ENCODE results near the gene HEATR5A. TPM values are rescaled to one million over a fixed set of nuclear protein-coding genes. Genes with fewer than 3 reads are reported as not detected.
"Not testable (repeated sequence)": the region's sequence is repeated elsewhere in the genome, so short reads cannot be mapped to it uniquely, and the experiment has no call there.

HEATR5A gene
- total RNA-seq, 2 experiments from 2014 or later, result 3.5 to 6.0 TPM

DNA sequence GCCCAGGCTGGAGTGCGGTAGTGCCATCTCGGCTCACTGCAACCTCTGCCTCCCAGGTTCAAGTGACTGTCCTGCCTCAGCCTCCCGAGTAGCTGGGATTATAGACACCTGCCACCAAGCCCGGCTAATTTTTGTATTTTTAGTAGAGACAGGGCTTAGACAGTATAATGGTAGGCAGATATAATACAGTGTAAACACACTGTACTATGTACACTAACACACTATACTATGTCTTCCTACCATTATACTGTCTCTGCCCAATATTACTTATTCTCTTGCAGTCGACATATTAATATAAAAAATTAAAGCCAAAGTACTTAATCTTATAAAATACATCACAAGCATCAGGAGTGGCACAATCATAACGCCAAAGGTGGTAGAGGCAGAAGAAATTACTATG lies 21.9 kb upstream of the HEATR5A start:
- Mint-ChIP-seq H3K36me3 (ENCODE audit: low read depth) (peaks cover 23% of the 10 kb centered on the region), H3K4me1 (ENCODE audit: low read depth) (no peaks in the 10 kb centered on the region), H3K4me3 (no peak overlapping the region), H3K27me3 (ENCODE audit: low read depth) (no peaks in the 10 kb centered on the region), H3K27ac (no peak overlapping the region), H3K9me3 (peaks cover 3% of the 10 kb centered on the region)
- no peak for DNase-seq
- intact Hi-C loops (cut with micrococcal nuclease), result no loop called here
- CTCF ChIA-PET, result interaction anchor here (0.6 to 0.7 kb wide), 2 partner anchors 74 to 151 kb away, joined by 3 read pairs; no protein-coding TSS in a partner anchor

DNA sequence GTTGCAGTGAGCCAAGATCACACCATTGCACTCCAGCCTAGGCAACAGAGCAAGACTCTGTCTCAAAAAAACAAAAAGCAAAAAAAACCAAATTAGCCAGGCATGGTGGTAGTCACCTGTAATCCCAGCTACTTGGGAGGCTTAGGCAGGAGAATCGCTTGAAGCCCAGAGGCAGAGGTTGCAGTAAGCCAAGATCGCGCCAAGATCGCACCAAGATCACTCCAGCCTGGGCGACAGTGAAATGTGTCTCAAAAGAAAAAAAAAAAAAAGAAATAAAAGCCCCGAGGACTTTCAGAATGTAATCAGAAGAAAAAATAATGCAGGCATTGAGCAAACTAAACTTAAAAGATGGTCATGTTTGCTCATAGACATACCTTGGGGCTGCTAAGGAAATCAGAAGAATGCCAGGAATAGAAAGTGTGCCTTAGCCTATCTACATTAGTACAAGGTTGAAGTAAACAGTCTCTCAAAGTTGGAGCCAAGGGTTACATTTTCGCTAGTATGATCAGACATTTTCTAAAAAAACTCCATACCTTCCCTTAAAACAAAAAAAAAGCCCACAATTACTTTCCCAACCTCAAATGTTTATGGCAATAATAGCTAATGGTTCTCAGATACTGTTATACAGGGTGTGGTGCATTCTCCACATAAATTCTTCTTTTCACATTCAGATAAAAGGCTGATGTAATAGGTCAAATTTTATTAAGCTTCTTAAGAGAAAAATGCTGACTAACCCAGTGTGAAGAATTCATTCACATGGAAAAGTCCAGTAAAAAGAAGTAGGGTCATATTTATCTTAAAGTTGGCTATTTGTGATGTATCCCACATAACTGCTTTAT lies 21.1 kb upstream of the HEATR5A start:
- no peak for DNase-seq
- Mint-ChIP-seq H3K36me3 (ENCODE audit: low read depth) (peaks cover 21% of the 10 kb centered on the region), H3K27me3 (ENCODE audit: low read depth) (no peaks in the 10 kb centered on the region), H3K27ac (no peak overlapping the region), H3K4me3 (no peak overlapping the region), H3K9me3 (peaks cover 3% of the 10 kb centered on the region), H3K4me1 (ENCODE audit: low read depth) (no peaks in the 10 kb centered on the region)
- CTCF ChIA-PET, result interaction anchor here (0.6 to 0.7 kb wide), 2 partner anchors 73 to 150 kb away, joined by 3 read pairs; no protein-coding TSS in a partner anchor
- intact Hi-C loops (cut with micrococcal nuclease), result no loop called here

DNA sequence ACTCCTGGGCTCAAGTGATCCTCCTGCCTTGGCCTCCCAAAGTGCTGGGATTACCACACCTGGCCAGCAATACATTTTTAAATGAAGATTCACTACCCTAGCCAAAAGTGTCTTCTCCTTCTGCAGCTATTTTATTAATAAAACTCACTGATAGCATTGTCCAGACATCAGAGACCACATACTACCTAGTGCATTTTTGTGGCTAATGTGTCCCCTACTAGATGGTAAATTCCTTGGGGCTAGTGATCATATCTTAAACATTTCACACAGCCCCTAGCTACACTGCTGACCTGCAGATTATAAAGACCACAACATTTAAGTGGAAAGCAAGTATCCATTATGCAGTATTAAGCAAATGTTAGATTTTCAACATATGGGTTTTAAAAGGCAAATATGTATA lies 19.9 kb upstream of the HEATR5A start:
- Mint-ChIP-seq H3K4me3 (no peak overlapping the region), H3K27me3 (ENCODE audit: low read depth) (no peaks in the 10 kb centered on the region), H3K4me1 (ENCODE audit: low read depth) (no peaks in the 10 kb centered on the region), H3K36me3 (ENCODE audit: low read depth) (peaks cover 14% of the 10 kb centered on the region), H3K9me3 (peaks cover 3% of the 10 kb centered on the region), H3K27ac (no peak overlapping the region)
- CTCF ChIA-PET, result no interaction called here
- DNase-seq, result no peak
- intact Hi-C loops (cut with micrococcal nuclease), result no loop called here

DNA sequence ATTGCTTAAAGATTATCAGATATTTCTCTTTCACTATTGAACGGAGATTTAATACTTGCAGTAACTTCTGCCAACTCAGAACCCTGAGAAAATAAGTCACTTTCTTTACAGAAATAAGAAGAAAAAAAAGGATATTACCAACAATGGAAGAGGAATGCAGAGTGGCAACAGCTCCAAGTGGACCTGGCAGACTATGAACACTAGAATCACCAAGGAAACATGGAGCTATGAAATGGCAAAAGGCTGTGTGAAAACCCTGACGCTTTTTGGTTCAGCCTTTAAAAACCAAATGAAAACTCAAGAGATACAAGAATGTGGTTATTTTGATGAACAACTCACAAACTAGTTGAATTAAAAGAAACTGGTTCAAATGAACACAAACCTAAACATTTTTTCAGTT lies 19.2 kb upstream of the HEATR5A start:
- intact Hi-C loops (cut with micrococcal nuclease), result no loop called here
- peaks cover 14% of the 10 kb centered on the region for H3K36me3 Mint-ChIP-seq (ENCODE audit: low read depth)
- H3K4me1 Mint-ChIP-seq (ENCODE audit: low read depth), result no peaks in the 10 kb centered on the region
- no peak overlapping the region for H3K4me3 Mint-ChIP-seq
- H3K27me3 Mint-ChIP-seq (ENCODE audit: low read depth), result no peaks in the 10 kb centered on the region
- CTCF ChIA-PET, result no interaction called here
- no peak overlapping the region for H3K27ac Mint-ChIP-seq
- H3K9me3 Mint-ChIP-seq, result peaks cover 3% of the 10 kb centered on the region
- no peak for DNase-seq

DNA sequence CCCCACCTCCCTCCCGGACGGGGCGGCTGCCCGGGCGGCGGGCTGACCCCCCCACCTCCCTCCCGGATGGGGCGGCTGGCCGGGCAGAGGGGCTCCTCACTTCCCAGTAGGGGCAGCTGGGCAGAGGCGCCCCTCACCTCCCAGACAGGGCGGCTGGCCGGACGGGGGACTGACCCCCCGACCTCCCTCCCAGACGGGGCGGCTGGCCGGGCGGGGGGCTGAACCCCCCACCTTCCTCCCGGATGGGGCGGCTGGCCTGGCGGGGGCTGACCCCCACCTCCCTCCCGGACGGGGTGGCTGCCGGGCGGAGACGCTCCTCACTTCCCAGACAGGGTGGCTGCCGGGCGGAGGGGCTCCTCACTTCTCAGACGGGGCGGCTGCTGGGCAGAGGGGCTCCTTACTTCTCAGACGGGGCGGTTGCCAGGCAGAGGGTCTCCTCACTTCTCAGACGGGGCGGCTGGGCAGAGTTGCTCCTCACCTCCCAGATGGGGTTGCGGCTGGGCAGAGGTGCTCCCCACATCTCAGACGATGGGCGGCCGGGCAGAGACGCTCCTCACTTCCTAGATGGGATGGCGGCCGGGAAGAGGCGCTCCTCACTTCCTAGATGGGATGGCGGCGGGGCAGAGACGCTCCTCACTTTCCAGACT lies 16.8 kb upstream of the HEATR5A start:
- H3K27ac Mint-ChIP-seq; H3K4me1 Mint-ChIP-seq (ENCODE audit: low read depth); CTCF ChIA-PET; DNase-seq; H3K4me3 Mint-ChIP-seq; intact Hi-C loops (cut with micrococcal nuclease); H3K9me3 Mint-ChIP-seq; H3K27me3 Mint-ChIP-seq (ENCODE audit: low read depth): not testable (repeated sequence)
- H3K36me3 Mint-ChIP-seq (ENCODE audit: low read depth), result peaks cover 13% of the 10 kb centered on the region

DNA sequence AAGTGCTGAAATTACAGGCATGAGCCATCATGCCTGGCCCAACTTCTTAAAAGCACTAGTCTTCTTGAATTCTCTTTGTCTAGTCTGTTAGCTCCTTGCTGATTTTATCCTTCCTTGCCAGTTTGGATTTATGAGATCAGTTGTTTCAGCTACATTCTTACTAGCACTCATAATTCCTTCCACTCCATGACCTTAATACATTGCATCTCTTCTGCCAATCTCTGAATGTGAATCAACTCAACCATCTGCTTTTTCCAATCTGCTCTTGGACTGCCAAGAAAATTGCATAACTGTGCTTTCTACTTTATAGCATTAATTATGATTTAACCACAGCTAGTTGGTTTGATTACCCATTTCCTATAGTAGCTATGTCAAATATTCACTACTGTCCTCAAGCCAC lies 14.9 kb upstream of the HEATR5A start:
- Mint-ChIP-seq H3K27me3 (ENCODE audit: low read depth) (no peaks in the 10 kb centered on the region), H3K36me3 (ENCODE audit: low read depth) (peaks cover 16% of the 10 kb centered on the region), H3K4me1 (ENCODE audit: low read depth) (peaks cover 3% of the 10 kb centered on the region), H3K9me3 (peaks cover 6% of the 10 kb centered on the region), H3K27ac (no peak overlapping the region), H3K4me3 (no peak overlapping the region)
- intact Hi-C loops (cut with micrococcal nuclease), result no loop called here
- CTCF ChIA-PET, result interaction anchor here (2.3 kb wide), 1 partner anchor 14 kb away, joined by 11 read pairs; no protein-coding TSS in a partner anchor
- DNase-seq, result no peak

DNA sequence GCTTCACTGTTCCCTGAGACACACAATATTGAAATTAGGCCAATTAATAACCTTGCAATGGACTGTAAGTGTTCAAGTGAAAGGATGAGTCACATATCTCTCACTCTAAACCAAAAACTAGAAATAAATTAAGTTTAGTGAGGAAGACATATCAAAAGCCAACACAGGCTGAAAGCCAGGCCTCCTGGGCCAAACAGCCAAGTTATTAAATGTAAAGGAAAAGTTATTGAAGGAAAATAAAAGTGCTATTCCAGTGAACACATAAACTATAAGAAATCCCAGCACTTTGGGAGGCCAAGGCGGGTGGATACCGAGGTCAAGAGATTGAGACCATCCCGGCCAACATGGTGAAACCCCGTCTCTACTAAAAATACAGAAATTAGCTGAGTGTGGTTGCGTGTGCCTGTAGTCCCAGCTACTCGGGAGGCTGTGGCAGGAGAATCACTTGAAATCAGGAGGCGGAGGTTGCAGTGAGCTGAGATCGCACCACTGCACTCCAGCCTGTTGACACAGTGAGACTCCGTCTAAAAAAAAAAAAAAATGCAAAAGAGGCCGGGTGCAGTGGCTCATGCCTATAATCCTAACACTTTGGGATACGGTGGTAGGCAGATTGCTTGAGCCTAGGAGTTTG lies 10.4 kb upstream of the HEATR5A start:
- Mint-ChIP-seq H3K27ac (no peak overlapping the region), H3K4me3 (no peak overlapping the region), H3K9me3 (peaks cover 6% of the 10 kb centered on the region), H3K36me3 (ENCODE audit: low read depth) (peaks cover 5% of the 10 kb centered on the region), H3K27me3 (ENCODE audit: low read depth) (no peaks in the 10 kb centered on the region), H3K4me1 (ENCODE audit: low read depth) (peaks cover 9% of the 10 kb centered on the region)
- intact Hi-C loops (cut with micrococcal nuclease), result no loop called here
- CTCF ChIA-PET, result interaction anchor here (0.6 kb wide), 1 partner anchor 945 kb away, joined by 5 read pairs; no protein-coding TSS in a partner anchor
- DNase-seq, result no peak

DNA sequence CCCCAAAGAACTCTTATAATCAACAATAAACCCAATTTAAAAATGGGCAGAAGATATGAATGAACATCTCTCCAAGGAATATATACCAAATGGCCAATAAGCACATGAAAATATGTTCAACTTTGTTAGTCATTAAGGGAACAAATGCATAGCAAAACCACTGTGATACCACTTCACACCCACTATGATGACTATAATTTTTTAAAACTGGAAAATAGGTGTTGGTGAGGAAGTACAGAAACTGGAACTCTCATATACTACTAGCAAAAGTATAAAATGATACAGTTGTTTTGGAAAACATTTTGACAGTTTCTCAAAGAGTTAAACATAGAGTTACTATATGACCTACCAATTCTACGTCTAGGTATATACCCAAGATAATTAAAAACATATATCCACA lies 9.4 kb upstream of the HEATR5A start:
- Mint-ChIP-seq H3K27me3 (ENCODE audit: low read depth) (no peaks in the 10 kb centered on the region), H3K36me3 (ENCODE audit: low read depth) (peaks cover 5% of the 10 kb centered on the region), H3K4me1 (ENCODE audit: low read depth) (peaks cover 9% of the 10 kb centered on the region), H3K4me3 (no peak overlapping the region), H3K9me3 (peaks cover 6% of the 10 kb centered on the region), H3K27ac (no peak overlapping the region)
- CTCF ChIA-PET, result interaction anchor here (1.2 kb wide), 1 partner anchor 28 kb away, joined by 3 read pairs; no protein-coding TSS in a partner anchor
- no peak for DNase-seq
- intact Hi-C loops (cut with micrococcal nuclease), result no loop called here

DNA sequence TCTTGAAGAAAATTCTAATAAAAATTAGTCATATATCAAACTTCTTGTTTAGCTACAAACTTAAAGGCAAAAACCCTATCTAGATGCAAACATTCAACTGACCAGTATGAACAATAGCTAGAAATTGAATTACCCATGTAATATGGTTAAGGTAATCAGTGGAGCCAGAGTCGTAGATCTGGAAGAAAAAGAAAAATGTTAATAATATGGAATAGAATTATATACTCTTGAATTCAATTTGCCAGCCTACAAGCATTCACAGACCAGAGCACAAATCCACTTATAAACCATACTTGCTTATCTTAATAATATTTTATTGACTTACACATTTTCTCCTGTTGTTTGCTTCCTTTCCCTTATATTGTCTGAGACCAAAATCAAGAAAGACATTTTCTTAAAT lies 7.7 kb upstream of the HEATR5A start:
- Mint-ChIP-seq H3K27ac (no peak overlapping the region), H3K27me3 (ENCODE audit: low read depth) (no peaks in the 10 kb centered on the region), H3K36me3 (ENCODE audit: low read depth) (peaks cover 5% of the 10 kb centered on the region), H3K4me3 (no peak overlapping the region), H3K9me3 (peaks cover 6% of the 10 kb centered on the region), H3K4me1 (ENCODE audit: low read depth) (peaks cover 9% of the 10 kb centered on the region)
- intact Hi-C loops (cut with micrococcal nuclease), result no loop called here
- CTCF ChIA-PET, result interaction anchor here (0.7 kb wide), 1 partner anchor 824 kb away, joined by 3 read pairs; no protein-coding TSS in a partner anchor
- DNase-seq, result no peak

DNA sequence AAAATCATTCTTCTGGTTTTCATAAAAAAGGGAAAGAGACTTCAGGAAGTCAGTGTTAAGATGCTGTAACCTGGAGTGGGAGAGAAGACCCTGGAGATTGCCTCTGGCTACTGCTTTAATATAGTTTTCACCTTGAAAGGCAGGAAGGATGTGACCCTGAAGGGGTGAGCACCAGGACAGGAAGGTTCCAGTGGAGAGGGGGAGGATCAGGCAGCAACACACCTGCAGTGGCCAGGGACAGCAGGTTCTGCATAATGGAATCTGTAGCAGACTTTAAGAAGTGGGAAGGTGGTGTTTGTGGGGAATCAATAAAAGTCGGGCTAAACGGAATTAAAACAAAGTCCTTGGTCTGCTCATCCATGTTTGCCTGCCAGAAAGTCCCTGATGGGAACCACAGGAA lies 6.3 kb upstream of the HEATR5A start:
- CTCF ChIA-PET, result no interaction called here
- Mint-ChIP-seq H3K27me3 (ENCODE audit: low read depth) (no peaks in the 10 kb centered on the region), H3K4me1 (ENCODE audit: low read depth) (peaks cover 10% of the 10 kb centered on the region), H3K9me3 (no peaks in the 10 kb centered on the region), H3K27ac (no peak overlapping the region), H3K4me3 (no peak overlapping the region), H3K36me3 (ENCODE audit: low read depth) (no peaks in the 10 kb centered on the region)
- DNase-seq, result no peak
- intact Hi-C loops (cut with micrococcal nuclease), result no loop called here

DNA sequence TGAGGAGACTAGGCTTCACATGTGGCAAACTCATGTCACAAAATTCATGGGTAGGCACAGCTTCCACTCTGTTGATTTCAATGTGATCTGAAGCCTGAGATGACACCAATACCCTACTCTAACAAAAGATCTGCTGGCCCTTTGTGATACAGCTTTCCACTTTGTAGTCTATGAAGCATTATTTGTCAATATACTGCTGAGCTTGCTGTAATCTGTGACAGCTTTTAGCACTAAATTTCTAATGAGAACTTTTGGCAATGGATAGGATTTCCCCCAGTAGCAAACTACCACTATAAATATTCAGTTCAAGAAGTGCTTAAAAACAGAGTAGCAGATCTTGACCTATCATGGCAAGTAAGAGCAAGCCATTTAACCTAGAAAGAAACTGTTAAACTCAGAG lies 5.6 kb upstream of the HEATR5A start:
- no peaks in the 10 kb centered on the region for H3K36me3 Mint-ChIP-seq (ENCODE audit: low read depth)
- H3K4me1 Mint-ChIP-seq (ENCODE audit: low read depth), result peaks cover 18% of the 10 kb centered on the region
- H3K4me3 Mint-ChIP-seq, result no peak overlapping the region
- no peak for DNase-seq
- H3K27me3 Mint-ChIP-seq (ENCODE audit: low read depth), result no peaks in the 10 kb centered on the region
- CTCF ChIA-PET, result interaction anchor here (0.7 to 1.0 kb wide), 3 partner anchors 23 to 450 kb away, joined by 3 read pairs; no protein-coding TSS in a partner anchor
- H3K9me3 Mint-ChIP-seq, result no peaks in the 10 kb centered on the region
- intact Hi-C loops (cut with micrococcal nuclease), result no loop called here
- no peak overlapping the region for H3K27ac Mint-ChIP-seq

DNA sequence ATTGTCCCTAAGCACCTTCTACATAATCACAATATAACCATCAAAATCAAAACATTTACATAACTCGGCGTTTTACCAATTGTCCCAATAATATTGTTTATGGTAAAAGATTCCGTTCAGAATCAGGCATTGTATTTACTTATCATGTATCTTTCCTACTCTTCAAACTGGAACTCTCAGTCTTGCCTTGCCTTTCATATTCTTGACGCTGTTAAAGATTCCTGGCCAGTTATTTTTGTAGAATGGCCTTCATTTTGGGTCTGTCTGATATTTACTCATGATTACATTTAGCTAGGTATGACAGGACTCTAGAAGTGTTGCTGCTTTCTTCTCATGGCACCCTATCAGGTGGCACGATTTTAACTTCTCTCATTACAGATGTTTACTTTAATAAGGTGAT lies 850 bp upstream of the HEATR5A start:
- no peaks in the 10 kb centered on the region for H3K36me3 Mint-ChIP-seq (ENCODE audit: low read depth)
- peaks cover 17% of the 10 kb centered on the region for H3K4me1 Mint-ChIP-seq (ENCODE audit: low read depth)
- peak overlapping the region; percentile 91 for H3K4me3 Mint-ChIP-seq
- H3K27ac Mint-ChIP-seq, result peak overlapping the region; percentile 60
- no peaks in the 10 kb centered on the region for H3K27me3 Mint-ChIP-seq (ENCODE audit: low read depth)
- CTCF ChIA-PET, result interaction anchor here (0.6 to 2.6 kb wide), 4 partner anchors 11 to 131 kb away, joined by 3 to 12 read pairs (median 3); no protein-coding TSS in a partner anchor
- DNase-seq, result no peak
- intact Hi-C loops (cut with micrococcal nuclease), result loop anchor here (1.0 kb wide), 1 partner anchor 395 kb away; the partner anchor contains the start of gene STRN3
- H3K9me3 Mint-ChIP-seq, result no peaks in the 10 kb centered on the region
